ENCODE data around the gene RASAL3.
"Not testable (repeated sequence)": the region's sequence is repeated elsewhere in the genome, so short reads cannot be mapped to it uniquely, and the experiment has no call there.

Gene RASAL3

GRCh38 chr19:15475169-15475568 is 10.8 kb upstream of the RASAL3 start:
- DNase-seq (ENCODE audit: insufficient read length, low spot score) (no peak), FAIRE-seq (no peak)
- no peak for TF ChIP-seq TAF1 (IDR thresholded peaks at IDR 0.05; ENCODE audit: low read depth, low read length)
- no peak for TF ChIP-seq POLR2A (IDR thresholded peaks at IDR 0.05; ENCODE audit: low read depth, low read length)
- TF ChIP-seq POLR2AphosphoS5 (IDR thresholded peaks at IDR 0.05; ENCODE audit: low read depth, low read length): no peak
- TF ChIP-seq PAX5 (IDR thresholded peaks at IDR 0.05; ENCODE audit: insufficient read depth, low read length, severe bottlenecking): no peak
- no peak for TF ChIP-seq SPI1 (IDR thresholded peaks at IDR 0.05; ENCODE audit: low read depth, low read length)
- TF ChIP-seq POU2F2 (IDR thresholded peaks at IDR 0.05; ENCODE audit: low read depth, low read length): no peak

DNA sequence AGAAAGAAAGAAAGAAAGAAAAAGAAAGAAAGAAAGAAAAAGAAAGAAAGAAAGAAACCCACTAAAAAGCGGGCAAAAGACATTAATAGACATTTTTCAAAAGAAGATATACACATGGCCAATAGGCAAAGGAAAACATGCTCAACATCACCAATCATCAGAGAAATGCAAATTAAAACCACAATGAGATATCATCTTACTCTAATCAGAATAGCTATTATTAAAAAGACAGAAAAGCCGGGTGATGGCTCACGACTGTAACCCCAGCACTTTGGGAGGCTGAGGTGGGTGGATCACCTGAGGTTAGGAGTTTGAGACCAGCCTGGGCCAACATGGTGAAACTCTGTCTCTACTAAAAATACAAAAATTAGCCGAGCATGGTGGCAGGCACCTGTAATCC is 9.5 kb upstream of the RASAL3 start:
- not testable (repeated sequence) for FAIRE-seq; DNase-seq (ENCODE audit: insufficient read length, low spot score)

DNA sequence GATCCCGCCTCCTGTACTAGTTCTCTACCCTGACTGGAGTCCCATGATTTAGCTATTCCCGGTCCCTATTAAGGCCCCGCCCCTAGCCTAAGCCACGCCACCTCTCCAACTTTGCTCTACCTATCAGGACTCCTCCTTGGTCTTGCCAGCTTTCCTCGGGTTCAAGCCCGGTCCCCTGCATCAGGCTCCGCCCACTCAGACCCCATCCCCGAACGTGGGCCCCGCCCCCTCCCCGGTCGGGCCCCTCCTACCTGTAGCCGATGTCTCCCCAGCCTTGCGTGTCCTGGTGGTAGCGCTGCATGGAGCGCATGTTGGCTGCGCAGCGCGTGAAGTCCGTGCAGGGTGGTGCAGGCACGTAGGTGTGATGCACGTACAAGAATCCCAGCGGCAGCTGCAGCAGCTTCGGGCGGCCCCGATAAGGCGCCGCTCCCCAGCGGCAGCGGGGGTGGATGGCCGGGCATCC is 7.3 kb upstream of the RASAL3 start:
- no peak for FAIRE-seq
- TF ChIP-seq TAF1 (IDR thresholded peaks at IDR 0.05; ENCODE audit: low read depth, low read length): no peak
- TF ChIP-seq POLR2AphosphoS5 (IDR thresholded peaks at IDR 0.05; ENCODE audit: low read depth, low read length): no peak
- TF ChIP-seq POLR2A (IDR thresholded peaks at IDR 0.05; ENCODE audit: low read depth, low read length): no peak
- DNase-seq (ENCODE audit: insufficient read length, low spot score): no peak

- TF ChIP-seq TAF1 (IDR thresholded peaks at IDR 0.05; ENCODE audit: low read depth, low read length): no peak
- no peak for TF ChIP-seq SPI1 (IDR thresholded peaks at IDR 0.05; ENCODE audit: low read depth, low read length)
- TF ChIP-seq POLR2AphosphoS5 (IDR thresholded peaks at IDR 0.05; ENCODE audit: low read depth, low read length): no peak
- TF ChIP-seq POLR2A (IDR thresholded peaks at IDR 0.05; ENCODE audit: low read depth, low read length): no peak
- no peak for TF ChIP-seq PAX5 (IDR thresholded peaks at IDR 0.05; ENCODE audit: insufficient read depth, low read length, severe bottlenecking)
- no peak for TF ChIP-seq POU2F2 (IDR thresholded peaks at IDR 0.05; ENCODE audit: low read depth, low read length)
- peak; percentile 87 for FAIRE-seq
- DNase-seq (ENCODE audit: insufficient read length, low spot score): no peak
Measured at GRCh38 chr19:15469513-15470297, 5.4 kb upstream of the RASAL3 start.

- TF ChIP-seq POU2F2 (IDR thresholded peaks at IDR 0.05; ENCODE audit: low read depth, low read length) (no peak), SPI1 (IDR thresholded peaks at IDR 0.05; ENCODE audit: low read depth, low read length) (no peak), PAX5 (IDR thresholded peaks at IDR 0.05; ENCODE audit: insufficient read depth, low read length, severe bottlenecking) (no peak), POLR2A (IDR thresholded peaks at IDR 0.05; ENCODE audit: low read depth, low read length) (no peak)
- DNase-seq (ENCODE audit: insufficient read length, low spot score) (no peak), FAIRE-seq (no peak)
Measured at GRCh38 chr19:15468675-15469512, 4.5 kb upstream of the RASAL3 start.

- TF ChIP-seq SPI1 (IDR thresholded peaks at IDR 0.05; ENCODE audit: low read depth, low read length) (no peak), POU2F2 (IDR thresholded peaks at IDR 0.05; ENCODE audit: low read depth, low read length) (no peak), TAF1 (IDR thresholded peaks at IDR 0.05; ENCODE audit: low read depth, low read length) (no peak), POLR2AphosphoS5 (IDR thresholded peaks at IDR 0.05; ENCODE audit: low read depth, low read length) (no peak), PAX5 (IDR thresholded peaks at IDR 0.05; ENCODE audit: insufficient read depth, low read length, severe bottlenecking) (no peak), POLR2A (IDR thresholded peaks at IDR 0.05; ENCODE audit: low read depth, low read length) (no peak)
- no peak for FAIRE-seq
- no peak for DNase-seq (ENCODE audit: insufficient read length, low spot score)
Measured at GRCh38 chr19:15467734-15468214, 3.4 kb upstream of the RASAL3 start.

- peak; percentile 83 for FAIRE-seq
- no peak for DNase-seq (ENCODE audit: insufficient read length, low spot score)
- TF ChIP-seq PAX5 (IDR thresholded peaks at IDR 0.05; ENCODE audit: insufficient read depth, low read length, severe bottlenecking): no peak
- peak; percentile 67 for TF ChIP-seq SPI1 (IDR thresholded peaks at IDR 0.05; ENCODE audit: low read depth, low read length)
- no peak for TF ChIP-seq TAF1 (IDR thresholded peaks at IDR 0.05; ENCODE audit: low read depth, low read length)
- no peak for TF ChIP-seq POLR2AphosphoS5 (IDR thresholded peaks at IDR 0.05; ENCODE audit: low read depth, low read length)
Measured at GRCh38 chr19:15466851-15467733, 2.7 kb upstream of the RASAL3 start.

- FAIRE-seq (no peak), DNase-seq (ENCODE audit: insufficient read length, low spot score) (peak; percentile 73)
- TF ChIP-seq POU2F2 (IDR thresholded peaks at IDR 0.05; ENCODE audit: low read depth, low read length) (0 out of 2 replicates have a peak, but pooled peaks have one; percentile 55), POLR2AphosphoS5 (IDR thresholded peaks at IDR 0.05; ENCODE audit: low read depth, low read length) (peak; percentile 61), TAF1 (IDR thresholded peaks at IDR 0.05; ENCODE audit: low read depth, low read length) (peak; percentile 67), PAX5 (IDR thresholded peaks at IDR 0.05; ENCODE audit: insufficient read depth, low read length, severe bottlenecking) (no peak), SPI1 (IDR thresholded peaks at IDR 0.05; ENCODE audit: low read depth, low read length) (peak; percentile 49; the same call in 1 of the 2 replicates), POLR2A (IDR thresholded peaks at IDR 0.05; ENCODE audit: low read depth, low read length) (peak; percentile 84)
Measured at GRCh38 chr19:15463861-15464371, 428 bp downstream of the RASAL3 start.

DNA sequence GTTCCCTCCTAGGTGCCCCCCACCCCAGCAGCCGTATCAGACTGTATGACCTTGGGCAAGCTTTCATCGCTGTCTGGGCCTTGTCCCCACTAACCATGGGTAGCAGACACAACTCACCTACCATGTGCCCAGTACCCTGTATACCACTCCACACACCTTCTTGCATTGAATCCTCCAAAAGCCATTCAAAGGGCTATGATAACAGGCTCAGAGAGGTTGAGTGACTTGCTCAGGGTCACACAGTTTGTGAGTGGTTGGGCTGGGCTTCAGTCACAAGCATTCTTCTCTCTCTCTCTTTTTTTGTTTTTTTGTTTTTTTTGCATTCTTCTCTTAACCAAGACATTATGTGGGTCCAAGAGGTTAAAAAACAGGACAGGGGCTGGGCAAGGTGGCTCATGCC is 2.6 kb downstream of the RASAL3 start:
- DNase-seq (ENCODE audit: insufficient read length, low spot score) (no peak), FAIRE-seq (no peak)
- TF ChIP-seq POLR2AphosphoS5 (IDR thresholded peaks at IDR 0.05; ENCODE audit: low read depth, low read length) (no peak), PAX5 (IDR thresholded peaks at IDR 0.05; ENCODE audit: insufficient read depth, low read length, severe bottlenecking) (no peak), POU2F2 (IDR thresholded peaks at IDR 0.05; ENCODE audit: low read depth, low read length) (no peak), POLR2A (IDR thresholded peaks at IDR 0.05; ENCODE audit: low read depth, low read length) (no peak), TAF1 (IDR thresholded peaks at IDR 0.05; ENCODE audit: low read depth, low read length) (no peak), SPI1 (IDR thresholded peaks at IDR 0.05; ENCODE audit: low read depth, low read length) (no peak)
